DND-41 (cell line): ENCODE data around the gene FHIT.

Experiments
- ATAC-seq: fragments of 200-7000 bp; cut with Tn5 transposase; 3 replicates; pipeline ENCODE4 v1.9.1; 2021; ENCODE audit warnings: low read depth; ENCODE audit not compliant: insufficient read depth
- DNase-seq: peaks from one replicate; pipeline ENCODE4 v3.0.0-alpha.2; 2020
- H2AFZ ChIP-seq: 2 replicates; pipeline ENCODE4 v1.6.0; 2012; ENCODE audit warnings: low read depth, low read length
- H3K27ac ChIP-seq: 2 replicates; pipeline ENCODE4 v1.5.1; 2012; ENCODE audit warnings: low read length, inconsistent platforms
- H3K27me3 ChIP-seq: fragments of 200-600 bp; sonication (generic); 2 replicates; pipeline ENCODE4 v1.6.0; 2012; ENCODE audit warnings: low read length, mild to moderate bottlenecking, inconsistent platforms; ENCODE audit not compliant: insufficient read depth, poor library complexity
- H3K36me3 ChIP-seq: 2 replicates; pipeline ENCODE4 v1.5.1; 2012; ENCODE audit warnings: low read length, inconsistent platforms; ENCODE audit not compliant: insufficient read depth
- H3K4me1 ChIP-seq: 2 replicates; pipeline ENCODE4 v1.5.1; 2012; ENCODE audit warnings: mild to moderate bottlenecking, low read length; ENCODE audit not compliant: insufficient read depth
- H3K4me2 ChIP-seq: 2 replicates; pipeline ENCODE4 v1.6.0; 2012; ENCODE audit warnings: mild to moderate bottlenecking, moderate library complexity, low read length, inconsistent platforms; ENCODE audit not compliant: insufficient read depth
- H3K4me3 ChIP-seq, 2 experiments: fragments of 200-600 bp in 1 of 2; shearing (Covaris generic) in 1 of 2; 2 replicates each; pipeline ENCODE4 v1.5.1; 2012 to 2016; ENCODE audit warnings: inconsistent platforms in 2 of 2, low read length in 2 of 2, mild to moderate bottlenecking in 2 of 2, low read depth in 1 of 2, moderate library complexity in 1 of 2
- H3K79me2 ChIP-seq: 2 replicates; pipeline ENCODE4 v1.6.0; 2012; ENCODE audit warnings: low read length, inconsistent platforms; ENCODE audit not compliant: insufficient read depth
- H3K9ac ChIP-seq: 2 replicates; pipeline ENCODE4 v1.6.0; 2012; ENCODE audit warnings: low read depth, mild to moderate bottlenecking, inconsistent platforms, low read length, moderate library complexity
- H3K9me3 ChIP-seq: 2 replicates; pipeline ENCODE4 v1.5.1; 2012; ENCODE audit warnings: low read length, moderate library complexity, mild to moderate bottlenecking, inconsistent platforms; ENCODE audit not compliant: insufficient read depth, severe bottlenecking
- H4K20me1 ChIP-seq: 2 replicates; pipeline ENCODE4 v1.6.0; 2012; ENCODE audit warnings: low read length; ENCODE audit not compliant: insufficient read depth
- CTCF ChIP-seq: IDR thresholded peaks from 2 replicates; pipeline ENCODE4 v1.5.1; 2012; ENCODE audit warnings: borderline replicate concordance, low read length, moderate library complexity, mild to moderate bottlenecking; ENCODE audit not compliant: poor library complexity, severe bottlenecking; ENCODE audit errors: extremely low read depth
- EZH2 ChIP-seq: IDR thresholded peaks from 3 replicates; pipeline ENCODE4 v1.6.1; 2012; ENCODE audit warnings: borderline replicate concordance, low read depth, mild to moderate bottlenecking, moderate library complexity, low read length, inconsistent platforms; ENCODE audit not compliant: severe bottlenecking

FHIT gene

GRCh38 chr3:60631509-60631908 lies 619.7 kb downstream of the FHIT start:
- no peaks in the 10 kb centered on the region for H3K4me1 ChIP-seq
- H3K27me3 ChIP-seq: no peaks in the 10 kb centered on the region
- no peak overlapping the region for H3K4me2 ChIP-seq
- H3K36me3 ChIP-seq: no peaks in the 10 kb centered on the region
- H3K4me3 ChIP-seq: no peak overlapping the region
- no peaks in the 10 kb centered on the region for H4K20me1 ChIP-seq
- TF ChIP-seq CTCF (no peak), EZH2 (no peak)
- ATAC-seq: no peak
- DNase-seq: no peak
- no peaks in the 10 kb centered on the region for H3K79me2 ChIP-seq
- no peak overlapping the region for H3K27ac ChIP-seq
- no peak overlapping the region for H3K9ac ChIP-seq
- H2AFZ ChIP-seq: no peak overlapping the region
- no peaks in the 10 kb centered on the region for H3K9me3 ChIP-seq

GRCh38 chr3:60630953-60631352 lies 620.3 kb downstream of the FHIT start:
- no peak for TF ChIP-seq CTCF
- no peak for TF ChIP-seq EZH2
- no peaks in the 10 kb centered on the region for H3K36me3 ChIP-seq
- H3K9ac ChIP-seq: no peak overlapping the region
- H3K27ac ChIP-seq: no peak overlapping the region
- no peak overlapping the region for H2AFZ ChIP-seq
- H3K4me1 ChIP-seq: no peaks in the 10 kb centered on the region
- DNase-seq (no peak), ATAC-seq (no peak)
- no peaks in the 10 kb centered on the region for H3K27me3 ChIP-seq
- H3K4me3 ChIP-seq: no peak overlapping the region
- H3K9me3 ChIP-seq: no peaks in the 10 kb centered on the region
- no peak overlapping the region for H3K4me2 ChIP-seq
- no peaks in the 10 kb centered on the region for H3K79me2 ChIP-seq
- no peaks in the 10 kb centered on the region for H4K20me1 ChIP-seq

- Histone ChIP-seq H3K4me3 (no peak overlapping the region), H4K20me1 (no peaks in the 10 kb centered on the region), H3K9ac (no peak overlapping the region), H3K9me3 (no peaks in the 10 kb centered on the region), H3K4me2 (no peak overlapping the region), H3K27me3 (no peaks in the 10 kb centered on the region), H3K36me3 (no peaks in the 10 kb centered on the region), H3K27ac (no peak overlapping the region), H2AFZ (no peak overlapping the region), H3K4me1 (no peaks in the 10 kb centered on the region), H3K79me2 (no peaks in the 10 kb centered on the region)
- no peak for TF ChIP-seq EZH2
- TF ChIP-seq CTCF: no peak
- ATAC-seq (no peak), DNase-seq (no peak)
Measured at GRCh38 chr3:60629816-60630215, 621.4 kb downstream of the FHIT start.

GRCh38 chr3:60622349-60622748 lies 628.9 kb downstream of the FHIT start:
- TF ChIP-seq CTCF (no peak), EZH2 (no peak)
- DNase-seq: no peak
- H3K4me2 ChIP-seq: no peak overlapping the region
- no peaks in the 10 kb centered on the region for H3K79me2 ChIP-seq
- H3K36me3 ChIP-seq: no peaks in the 10 kb centered on the region
- no peak overlapping the region for H3K9ac ChIP-seq
- no peaks in the 10 kb centered on the region for H3K9me3 ChIP-seq
- no peak for ATAC-seq
- H3K27ac ChIP-seq: no peak overlapping the region
- H2AFZ ChIP-seq: no peak overlapping the region
- no peaks in the 10 kb centered on the region for H3K4me1 ChIP-seq
- no peaks in the 10 kb centered on the region for H4K20me1 ChIP-seq
- H3K27me3 ChIP-seq: no peaks in the 10 kb centered on the region
- no peak overlapping the region for H3K4me3 ChIP-seq
